Gastrocnemius medialis (tissue), 4 donors: ENCODE results near the gene INKA2. TPM values are rescaled to one million over a fixed set of nuclear protein-coding genes. Genes with fewer than 3 reads are reported as not detected.

Experiments
- ATAC-seq, 2 donors: fragments of 150-250 bp; one replicate each; pipeline ENCODE4 v1.9.1; 2016
- DNase-seq, 2 donors: peaks; one replicate each; pipeline ENCODE4 v3.0.0-alpha.2; 2019
- H3K27ac ChIP-seq, 4 donors: fragments of 200-600 bp; sonication (generic); 1 replicate in 1 of 4; 2 replicates in 3 of 4; pipeline ENCODE4 v1.5.1; 2016 to 2018; ENCODE audit warnings: mild to moderate bottlenecking in 2 of 4, moderate library complexity in 1 of 4
- H3K27me3 ChIP-seq, 3 donors: fragments of 200-600 bp; sonication (generic) in 2 of 3; 1 replicate in 1 of 3; 2 replicates in 2 of 3; pipeline versions ENCODE4 v1.5.1 to v1.6.0; 2016 to 2019; ENCODE audit warnings: mild to moderate bottlenecking in 1 of 3, moderate library complexity in 1 of 3
- H3K36me3 ChIP-seq, 2 donors: fragments of 200-600 bp; sonication (generic) in 1 of 2; one replicate each; pipeline ENCODE4 v1.5.1; 2017 to 2018
- H3K4me1 ChIP-seq, 2 donors: fragments of 200-600 bp; sonication (generic) in 1 of 2; one replicate each; pipeline ENCODE4 v1.5.1; 2016 to 2017; ENCODE audit warnings: mild to moderate bottlenecking in 2 of 2
- H3K4me3 ChIP-seq, 4 donors: fragments of 200-600 bp; sonication (generic) in 3 of 4; 1 replicate in 1 of 4; 2 replicates in 3 of 4; pipeline ENCODE4 v1.5.1; 2016 to 2019; ENCODE audit warnings: mild to moderate bottlenecking in 2 of 4
- H3K9me3 ChIP-seq, 3 donors: fragments of 200-600 bp; sonication (generic) in 2 of 3; 1 replicate in 1 of 3; 2 replicates in 2 of 3; pipeline ENCODE4 v1.5.1; 2016 to 2019
- POLR2A ChIP-seq, 2 donors: fragments of 450-650 bp; IDR thresholded peaks; one replicate each; pipeline ENCODE4 v1.6.1; 2017; ENCODE audit warnings: antibody characterized with exemption in 2 of 2, mild to moderate bottlenecking in 2 of 2, moderate library complexity in 2 of 2
- in situ Hi-C, 4 donors: fragments of 200-750 bp; cut with MboI; loops; one replicate each; pipeline versions ENCODE4 v1.15.0 to v1.8.0; 2017; ENCODE audit warnings: low sequenced_read_pairs in 4 of 4
- intact Hi-C: fragments of 100-400 bp; cut with DNase I; formaldehyde crosslinking; loops from one replicate; pipeline ENCODE4 v1.15.1; 2023; ENCODE audit warnings: low total_unique reads
- total RNA-seq, 4 donors: library from RNA; depleted of rRNA; stranded (reverse); fragments of >200 nt; gene quantifications; one replicate each; pipeline versions ENCODE4 v1.1.0 to v1.2.3, GENCODE V29; 2016
- TF ChIP-seq, protein P1 (sequence below), 5 experiments: fragments of 450-650 bp in 3 of 5; fragments of 200-600 bp in 2 of 5; sonication (generic) in 2 of 5; IDR thresholded peaks in 4 of 5; conservative IDR thresholded peaks in 1 of 5; 1 replicate in 4 of 5; 2 replicates in 1 of 5; pipeline ENCODE4 v1.5.1; 2016 to 2019; ENCODE audit warnings: antibody characterized with exemption in 5 of 5, mild to moderate bottlenecking in 3 of 5, moderate library complexity in 3 of 5

The INKA2 gene
- total RNA-seq, 4 donors from 2014 or later, result 4.7 to 11.8 (median 5.1) TPM

DNA sequence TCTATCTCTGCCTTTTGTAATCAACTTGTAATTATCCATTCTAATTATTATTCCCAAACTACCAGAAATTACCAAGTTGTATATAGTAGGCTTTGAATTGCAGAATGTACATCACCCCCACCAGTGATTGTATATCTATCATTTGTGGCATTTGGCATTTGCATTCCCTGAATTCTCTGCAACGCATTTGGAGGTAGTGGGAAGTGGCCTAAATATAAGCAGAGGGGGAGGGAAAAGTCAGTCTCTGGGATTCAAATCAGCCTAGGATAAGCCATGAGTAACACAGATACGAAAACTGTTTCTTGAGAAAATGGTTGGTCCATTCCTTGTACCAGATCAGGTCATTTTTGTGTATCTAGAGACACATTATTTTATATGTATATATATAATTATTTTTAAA, 37.2 kb upstream of the INKA2 start:
- Histone ChIP-seq H3K9me3 (no peaks in the 10 kb centered on the region), H3K4me3 (no peak overlapping the region), H3K36me3 (no peaks in the 10 kb centered on the region), H3K27ac (no peak overlapping the region), H3K4me1 (no peaks in the 10 kb centered on the region), H3K27me3 (no peaks in the 10 kb centered on the region)
- TF ChIP-seq, protein P1, sequence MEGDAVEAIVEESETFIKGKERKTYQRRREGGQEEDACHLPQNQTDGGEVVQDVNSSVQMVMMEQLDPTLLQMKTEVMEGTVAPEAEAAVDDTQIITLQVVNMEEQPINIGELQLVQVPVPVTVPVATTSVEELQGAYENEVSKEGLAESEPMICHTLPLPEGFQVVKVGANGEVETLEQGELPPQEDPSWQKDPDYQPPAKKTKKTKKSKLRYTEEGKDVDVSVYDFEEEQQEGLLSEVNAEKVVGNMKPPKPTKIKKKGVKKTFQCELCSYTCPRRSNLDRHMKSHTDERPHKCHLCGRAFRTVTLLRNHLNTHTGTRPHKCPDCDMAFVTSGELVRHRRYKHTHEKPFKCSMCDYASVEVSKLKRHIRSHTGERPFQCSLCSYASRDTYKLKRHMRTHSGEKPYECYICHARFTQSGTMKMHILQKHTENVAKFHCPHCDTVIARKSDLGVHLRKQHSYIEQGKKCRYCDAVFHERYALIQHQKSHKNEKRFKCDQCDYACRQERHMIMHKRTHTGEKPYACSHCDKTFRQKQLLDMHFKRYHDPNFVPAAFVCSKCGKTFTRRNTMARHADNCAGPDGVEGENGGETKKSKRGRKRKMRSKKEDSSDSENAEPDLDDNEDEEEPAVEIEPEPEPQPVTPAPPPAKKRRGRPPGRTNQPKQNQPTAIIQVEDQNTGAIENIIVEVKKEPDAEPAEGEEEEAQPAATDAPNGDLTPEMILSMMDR (IDR thresholded peaks at IDR 0.05 in 4 of 5, conservative IDR thresholded peaks at IDR 0.05 in 1 of 5), result no peak
- no peak for TF ChIP-seq POLR2A (IDR thresholded peaks at IDR 0.05)
- ATAC-seq, result no peak
- DNase-seq, result no peak
- intact Hi-C loops, result no loop called here
- in situ Hi-C loops, result loop anchor here in 2 of 4 donors (10.0 to 25.0 kb wide), 3 partner anchors 211 to 561 kb away; partner anchors contain the start of genes KCND3 (in 2 of the 2) and CHI3L2 (in 1 of the 2)

DNA sequence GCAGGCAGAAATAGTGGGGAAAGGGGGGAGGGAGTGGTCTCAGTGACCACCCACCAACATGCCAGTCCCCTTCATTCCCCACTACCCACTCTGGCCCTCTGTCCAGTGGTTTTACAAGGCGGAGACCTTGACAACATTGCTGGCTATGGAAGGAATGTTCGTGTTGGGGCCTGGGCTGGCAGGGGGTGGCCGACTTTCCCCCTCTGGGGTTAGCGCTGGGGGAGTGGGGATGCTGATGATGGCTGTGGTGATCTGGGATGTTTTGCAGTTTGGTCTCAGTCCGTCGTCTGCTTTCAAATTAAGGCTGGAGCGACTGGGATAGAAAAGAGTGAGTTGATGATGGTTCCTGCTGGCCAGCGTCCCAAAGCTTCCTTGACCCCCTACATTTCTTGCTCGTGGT, 36.8 kb upstream of the INKA2 start:
- H3K27me3 ChIP-seq, result no peaks in the 10 kb centered on the region
- no peak for ATAC-seq
- H3K4me1 ChIP-seq, result no peaks in the 10 kb centered on the region
- no peak for TF ChIP-seq POLR2A (IDR thresholded peaks at IDR 0.05)
- TF ChIP-seq, protein P1 (IDR thresholded peaks at IDR 0.05 in 4 of 5, conservative IDR thresholded peaks at IDR 0.05 in 1 of 5), result no peak
- DNase-seq, result no peak
- intact Hi-C loops, result no loop called here
- H3K27ac ChIP-seq, result no peak overlapping the region
- no peaks in the 10 kb centered on the region for H3K9me3 ChIP-seq
- no peak overlapping the region for H3K4me3 ChIP-seq
- in situ Hi-C loops, result loop anchor here in 2 of 4 donors (10.0 to 25.0 kb wide), 3 partner anchors 211 to 561 kb away; partner anchors contain the start of genes KCND3 (in 2 of the 2) and CHI3L2 (in 1 of the 2)
- no peaks in the 10 kb centered on the region for H3K36me3 ChIP-seq

DNA sequence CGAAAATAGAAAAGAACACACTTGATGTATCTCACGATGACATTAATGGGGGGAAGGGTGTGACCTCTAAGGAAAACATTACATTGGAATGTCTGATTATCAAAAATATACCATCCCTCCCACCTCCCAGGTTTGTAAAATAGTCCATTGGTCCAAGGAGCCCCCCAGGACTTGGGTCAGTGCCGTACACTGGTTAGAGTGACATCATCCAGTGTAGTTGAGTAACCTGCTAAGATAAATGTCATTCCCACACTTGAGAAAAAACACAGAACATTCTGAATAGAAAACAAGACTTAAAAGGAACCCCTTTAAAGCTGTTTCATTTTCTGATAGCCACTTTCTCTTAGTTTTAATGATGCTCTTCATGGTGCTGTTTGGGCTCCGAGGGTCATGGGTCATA, 31.7 kb upstream of the INKA2 start:
- H3K27me3 ChIP-seq, result no peaks in the 10 kb centered on the region
- intact Hi-C loops (no loop called here), in situ Hi-C loops (loop anchor here in 2 of 4 donors (10.0 to 25.0 kb wide), 2 partner anchors 546 to 634 kb away; partner anchors contain the start of genes CEPT1 (in 2 of the 2), DRAM2 (in 2 of the 2) and CHI3L2 (in 1 of the 2))
- no peak for DNase-seq
- H3K4me1 ChIP-seq, result peaks cover 4 to 7% of the 10 kb centered on the region in 2 donors
- ATAC-seq, result no peak
- no peaks in the 10 kb centered on the region for H3K9me3 ChIP-seq
- peaks cover 0 to 19% of the 10 kb centered on the region in 2 donors for H3K36me3 ChIP-seq
- TF ChIP-seq, protein P1 (IDR thresholded peaks at IDR 0.05 in 4 of 5, conservative IDR thresholded peaks at IDR 0.05 in 1 of 5), result no peak
- TF ChIP-seq POLR2A (IDR thresholded peaks at IDR 0.05), result no peak
- no peak overlapping the region for H3K27ac ChIP-seq
- no peak overlapping the region for H3K4me3 ChIP-seq

DNA sequence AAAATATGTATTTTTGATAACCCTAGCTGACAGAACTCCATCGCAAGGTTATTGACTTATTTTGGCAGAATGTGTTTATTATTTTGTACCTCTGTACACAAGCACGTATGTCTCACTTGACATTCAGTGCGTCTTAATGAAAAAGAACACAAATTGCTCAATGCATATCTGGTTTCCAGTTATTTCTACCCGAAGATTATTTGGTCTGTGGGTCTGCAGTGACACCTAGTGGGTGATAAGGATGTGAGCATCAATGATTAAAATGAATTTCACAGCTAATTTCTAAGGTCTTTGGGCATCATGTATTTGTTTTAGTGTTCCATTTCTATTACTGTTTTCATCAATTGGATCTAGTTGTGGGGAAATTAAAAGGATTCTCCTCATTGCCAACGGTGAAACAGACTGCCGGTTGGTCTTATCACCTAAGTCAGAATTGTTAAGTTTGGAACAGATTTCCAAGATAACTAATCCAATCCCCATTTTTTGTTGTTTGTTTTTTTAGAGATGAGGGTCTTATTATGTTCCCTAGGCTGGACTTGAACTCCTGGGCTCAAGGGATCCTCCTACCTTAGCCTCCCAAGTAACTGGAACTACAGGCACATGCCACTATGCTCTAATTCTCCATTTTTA, 30.4 kb upstream of the INKA2 start:
- H3K4me3 ChIP-seq, result peak overlapping the region in 1 of 4 donors; percentile 1
- H3K27me3 ChIP-seq, result no peaks in the 10 kb centered on the region
- H3K4me1 ChIP-seq, result peaks cover 4 to 7% of the 10 kb centered on the region in 2 donors
- DNase-seq (peak; percentile 12 to 45), ATAC-seq (peak; percentile 98)
- TF ChIP-seq, protein P1 (IDR thresholded peaks at IDR 0.05 in 4 of 5, conservative IDR thresholded peaks at IDR 0.05 in 1 of 5), result peak; percentile 86 to 95 (median 87)
- TF ChIP-seq POLR2A (IDR thresholded peaks at IDR 0.05), result no peak
- H3K9me3 ChIP-seq, result no peaks in the 10 kb centered on the region
- in situ Hi-C loops (loop anchor here (5.0 to 25.0 kb wide), 5 partner anchors 105 to 632 kb away; partner anchors contain the start of genes CEPT1 (in 2 of the 4), CHI3L2 (in 2 of the 4) and DRAM2 (in 2 of the 4)), intact Hi-C loops (loop anchor here (1.0 to 10.0 kb wide), 6 partner anchors 54 to 625 kb away; partner anchors contain the start of genes CEPT1 and DRAM2)
- H3K27ac ChIP-seq, result peak overlapping the region; percentile 69 to 81 (median 72)
- peaks cover 0 to 31% of the 10 kb centered on the region in 2 donors for H3K36me3 ChIP-seq
